PC-9 (cell line): ENCODE measurements around the gene PATJ. TPM values are rescaled to one million over a fixed set of nuclear protein-coding genes. Genes with fewer than 3 reads are reported as not detected.

Experiments used
- BruUV-seq: library from RNA; stranded (reverse); fragments of 400-500 nt; replicated peaks from 2 replicates; lab custom pipeline; 2021; lab: Mats Ljungman, UMichigan
- CTCF ChIA-PET: fragments of 300-600 bp; sonication (Branson Sonifier 250); formaldehyde crosslinking; loops from one replicate; lab custom pipeline; 2022; ENCODE audit warnings: antibody characterized with exemption; lab: Charles Lee
- POLR2A ChIA-PET: fragments of 300-600 bp; sonication (Branson Sonifier 250); formaldehyde crosslinking; loops from one replicate; lab custom pipeline; 2022; ENCODE audit warnings: antibody characterized with exemption; ENCODE audit not compliant: unreplicated experiment; lab: Charles Lee
- DNase-seq, 2 experiments: peaks; one replicate each; pipeline versions ENCODE4 v3.0.0 to v3.0.0-alpha.2; 2015 to 2022; ENCODE audit warnings: mixed read lengths in 1 of 2
- H2AFZ ChIP-seq: fragments of 200-600 bp; sonication (generic); 2 replicates; pipeline ENCODE4 v1.8.1; 2017; ENCODE audit warnings: antibody characterized with exemption
- H3F3A ChIP-seq: fragments of 200-600 bp; sonication (generic); 2 replicates; pipeline ENCODE4 v1.8.1; 2017; ENCODE audit warnings: antibody characterized with exemption, mild to moderate bottlenecking, low read depth; ENCODE audit not compliant: insufficient read depth
- H3K27ac ChIP-seq: fragments of 200-600 bp; sonication (generic); 2 replicates; pipeline ENCODE4 v1.6.1; 2016; ENCODE audit warnings: mixed run types
- H3K27me3 ChIP-seq: fragments of 200-600 bp; sonication (generic); 2 replicates; pipeline ENCODE4 v1.6.1; 2016; ENCODE audit warnings: low read depth, mixed run types; ENCODE audit not compliant: insufficient read depth
- H3K36me3 ChIP-seq: fragments of 200-600 bp; sonication (generic); 2 replicates; pipeline ENCODE4 v1.6.1; 2016; ENCODE audit warnings: low read depth, mixed run types
- H3K4me1 ChIP-seq: fragments of 200-600 bp; sonication (generic); replicated peaks from 2 replicates; pipeline ENCODE4 v1.6.1; 2016; ENCODE audit warnings: mixed run types; ENCODE audit not compliant: insufficient read depth
- H3K4me2 ChIP-seq: fragments of 200-600 bp; sonication (generic); 2 replicates; pipeline ENCODE4 v1.6.1; 2017; ENCODE audit warnings: mixed run types
- H3K4me3 ChIP-seq: fragments of 200-600 bp; sonication (generic); 2 replicates; pipeline ENCODE4 v1.6.1; 2016; ENCODE audit warnings: mixed run types
- H3K79me2 ChIP-seq: fragments of 200-600 bp; sonication (generic); 2 replicates; pipeline ENCODE4 v1.6.1; 2017; ENCODE audit warnings: low read depth, mixed run types
- H3K9me2 ChIP-seq: fragments of 200-600 bp; sonication (generic); 2 replicates; pipeline ENCODE4 v1.8.1; 2017; ENCODE audit warnings: mild to moderate bottlenecking; ENCODE audit not compliant: insufficient read depth
- H3K9me3 ChIP-seq: fragments of 200-600 bp; sonication (generic); 2 replicates; pipeline ENCODE4 v1.8.1; 2016; ENCODE audit warnings: low read depth; ENCODE audit not compliant: insufficient read depth
- H4K20me1 ChIP-seq: fragments of 200-600 bp; sonication (generic); 2 replicates; pipeline ENCODE4 v1.8.1; 2017; ENCODE audit not compliant: insufficient read depth
- CTCF ChIP-seq: fragments of 200-600 bp; sonication (generic); conservative IDR thresholded peaks from 2 replicates; pipeline ENCODE4 v1.6.1; 2017; ENCODE audit warnings: mixed run types, antibody characterized with exemption, mild to moderate bottlenecking, moderate library complexity
- EZH2 ChIP-seq: fragments of 200-600 bp; sonication (generic); IDR thresholded peaks from 2 replicates; pipeline ENCODE4 v1.8.0; 2017; ENCODE audit warnings: antibody characterized with exemption, low read depth
- intact Hi-C: fragments of 100-400 bp; cut with micrococcal nuclease; formaldehyde crosslinking; loops from one replicate; pipeline ENCODE4 v1.10.0; 2022; ENCODE audit not compliant: unreplicated experiment
- total RNA-seq: library from RNA; stranded (reverse); gene quantifications from 2 replicates; pipeline ENCODE4 v1.2.3, GENCODE V29; 2021

PATJ gene
- total RNA-seq, 1 experiment from 2014 or later = 91.0 TPM

- Histone ChIP-seq H3K4me3 (no peak overlapping the region), H3K9me3 (no peaks in the 10 kb centered on the region), H3K4me2 (no peak overlapping the region), H3F3A (0 out of 2 replicates have a peak, but pooled peaks cover 2% of the 10 kb centered on the region), H3K27me3 (no peaks in the 10 kb centered on the region), H3K79me2 (no peaks in the 10 kb centered on the region), H3K36me3 (peaks cover 31% of the 10 kb centered on the region), H4K20me1 (no peaks in the 10 kb centered on the region), H3K9me2 (no peaks in the 10 kb centered on the region), H3K4me1 (no peaks in the 10 kb centered on the region), H3K27ac (no peak overlapping the region), H2AFZ (no peak overlapping the region)
- POLR2A ChIA-PET = interaction anchor here (0.8 kb wide), 1 partner anchor 87 kb away, joined by 7 read pairs; no protein-coding TSS in a partner anchor
- intact Hi-C loops = no loop called here
- TF ChIP-seq CTCF (no peak), EZH2 (no peak)
- CTCF ChIA-PET = no interaction called here
- DNase-seq = no peak
- no TSS peak for BruUV-seq
Measured at GRCh38 chr1:61812916-61813315, 70.6 kb downstream of the PATJ start.

GRCh38 chr1:61816191-61816590 lies 73.9 kb downstream of the PATJ start:
- no peaks in the 10 kb centered on the region for H3K27me3 ChIP-seq
- H2AFZ ChIP-seq = no peak overlapping the region
- no peak overlapping the region for H3K27ac ChIP-seq
- H3F3A ChIP-seq = 0 out of 2 replicates have a peak, but pooled peaks cover 2% of the 10 kb centered on the region
- intact Hi-C loops = no loop called here
- no peaks in the 10 kb centered on the region for H3K79me2 ChIP-seq
- no TSS peak for BruUV-seq
- no peak overlapping the region for H3K4me2 ChIP-seq
- no peaks in the 10 kb centered on the region for H3K9me3 ChIP-seq
- TF ChIP-seq CTCF = no peak
- no peak for TF ChIP-seq EZH2
- no peaks in the 10 kb centered on the region for H4K20me1 ChIP-seq
- H3K4me1 ChIP-seq = no peaks in the 10 kb centered on the region
- peaks cover 30% of the 10 kb centered on the region for H3K36me3 ChIP-seq
- DNase-seq = no peak
- ChIA-PET CTCF (no interaction called here), POLR2A (no interaction called here)
- no peaks in the 10 kb centered on the region for H3K9me2 ChIP-seq
- no peak overlapping the region for H3K4me3 ChIP-seq

GRCh38 chr1:61818992-61819391 lies 76.7 kb downstream of the PATJ start:
- H3K4me1 ChIP-seq = no peaks in the 10 kb centered on the region
- H3K4me3 ChIP-seq = no peak overlapping the region
- BruUV-seq = no TSS peak
- H3K27me3 ChIP-seq = no peaks in the 10 kb centered on the region
- no peaks in the 10 kb centered on the region for H4K20me1 ChIP-seq
- H3K79me2 ChIP-seq = no peaks in the 10 kb centered on the region
- intact Hi-C loops = no loop called here
- no peak for TF ChIP-seq CTCF
- TF ChIP-seq EZH2 = no peak
- H3K36me3 ChIP-seq = peaks cover 53% of the 10 kb centered on the region
- H3K27ac ChIP-seq = no peak overlapping the region
- DNase-seq = no peak
- ChIA-PET POLR2A (no interaction called here), CTCF (no interaction called here)
- H3F3A ChIP-seq = 0 out of 2 replicates have a peak, but pooled peaks cover 12% of the 10 kb centered on the region
- no peaks in the 10 kb centered on the region for H3K9me3 ChIP-seq
- no peak overlapping the region for H2AFZ ChIP-seq
- no peaks in the 10 kb centered on the region for H3K9me2 ChIP-seq
- H3K4me2 ChIP-seq = no peak overlapping the region
